ENCODE results near the gene SULT2B1. TPM values are rescaled to one million over a fixed set of nuclear protein-coding genes. Genes with fewer than 3 reads are reported as not detected.

Gene SULT2B1
- total RNA-seq, 2 donors from 2014 or later: 0.35 to 2.4 TPM

- peak within 1 kb of the TSS; percentile 17 for H3K9ac ChIP-seq (ENCODE audit: extremely low read depth, low read length, poor library complexity, severe bottlenecking)
- peaks cover 30% of the 10 kb centered on the region for H3K4me1 Mint-ChIP-seq
- peaks cover 34% of the 10 kb centered on the region for H3K36me3 Mint-ChIP-seq (ENCODE audit: low read depth)
These were observed 62.7 kb downstream of the SULT2B1 start, which contains the start of gene FAM83E for GRCh38 chr19:48614436-48615230. Gene FAM83E, minus strand, starts transcription at chr19:48615076. Its CDS starts 1,704 bp downstream, at chr19:48613372.

GRCh38 chr19:48615231-48616040 lies 63.5 kb downstream of the SULT2B1 start:
- H3K9me3 Mint-ChIP-seq: no peaks in the 10 kb centered on the region
- no peak for TF ChIP-seq CTCF (conservative IDR thresholded peaks at IDR 0.05)
- H3K27ac ChIP-seq (ENCODE audit: low read depth, low read length): peak overlapping the region; percentile 12
- H3K4me1 ChIP-seq (ENCODE audit: control insufficient read depth, insufficient read depth, low read length): peaks cover 27% of the 10 kb centered on the region
- H3K27me3 ChIP-seq (ENCODE audit: control insufficient read depth, insufficient read depth, low read length, poor library complexity, severe bottlenecking): no peaks in the 10 kb centered on the region
- H3K36me3 Mint-ChIP-seq (ENCODE audit: low read depth): peaks cover 34% of the 10 kb centered on the region
- no peak overlapping the region for H3K4me3 ChIP-seq (ENCODE audit: low read length)
- peak overlapping the region; percentile 17 for H3K9ac ChIP-seq (ENCODE audit: extremely low read depth, low read length, poor library complexity, severe bottlenecking)
- H3K36me3 ChIP-seq (ENCODE audit: control insufficient read depth, insufficient read depth, low read length): peaks cover 33% of the 10 kb centered on the region
- peak overlapping the region; percentile 97 for H3K27ac Mint-ChIP-seq
- H3K9me3 ChIP-seq (ENCODE audit: control insufficient read depth, low read length): no peaks in the 10 kb centered on the region
- peak; percentile 69 for DNase-seq
- H3K4me3 Mint-ChIP-seq: peak overlapping the region; percentile 99
- 89 to 94% methylated on average over 9 to 18 of the region's 19 CpGs for WGBS, 2 experiments (ENCODE audit: insufficient coverage in 1 of 2, insufficient read length in 1 of 2)
- H3K4me1 Mint-ChIP-seq: peaks cover 33% of the 10 kb centered on the region
- no peaks in the 10 kb centered on the region for H3K27me3 Mint-ChIP-seq (ENCODE audit: insufficient read depth)

More at GRCh38 chr19:48614436-48615230, 62.7 kb downstream of the SULT2B1 start, which contains the start of gene FAM83E:
- H3K4me3 Mint-ChIP-seq: peak within 1 kb of the TSS; percentile 99
- peak within 1 kb of the TSS; percentile 97 for H3K27ac Mint-ChIP-seq
- TF ChIP-seq CTCF (conservative IDR thresholded peaks at IDR 0.05): no peak
- Histone ChIP-seq H3K4me3 (ENCODE audit: low read length) (no peak within 1 kb of the TSS), H3K4me1 (ENCODE audit: control insufficient read depth, insufficient read depth, low read length) (peaks cover 27% of the 10 kb centered on the region), H3K36me3 (ENCODE audit: control insufficient read depth, insufficient read depth, low read length) (peaks cover 33% of the 10 kb centered on the region), H3K9me3 (ENCODE audit: control insufficient read depth, low read length) (no peaks in the 10 kb centered on the region), H3K27ac (ENCODE audit: low read depth, low read length) (peak within 1 kb of the TSS; percentile 57), H3K27me3 (ENCODE audit: control insufficient read depth, insufficient read depth, low read length, poor library complexity, severe bottlenecking) (no peaks in the 10 kb centered on the region)
- DNase-seq: peak; percentile 91
- H3K27me3 Mint-ChIP-seq (ENCODE audit: insufficient read depth): no peaks in the 10 kb centered on the region
- no peaks in the 10 kb centered on the region for H3K9me3 Mint-ChIP-seq
- WGBS, 2 experiments (ENCODE audit: insufficient coverage in 1 of 2, insufficient read length in 1 of 2): 42 to 54% methylated on average over 13 to 31 of the region's 31 CpGs

GRCh38 chr19:48616041-48616436 lies 64.1 kb downstream of the SULT2B1 start:
- H3K27ac ChIP-seq (ENCODE audit: low read depth, low read length): no peak overlapping the region
- WGBS, 2 experiments (ENCODE audit: insufficient coverage in 1 of 2, insufficient read length in 1 of 2): 85 to 94% methylated on average over 10 to 16 of the region's 16 CpGs

More at GRCh38 chr19:48616041-48616436, 64.1 kb downstream of the SULT2B1 start:
- Mint-ChIP-seq H3K9me3 (no peaks in the 10 kb centered on the region), H3K27ac (peak overlapping the region; percentile 97), H3K27me3 (ENCODE audit: insufficient read depth) (no peaks in the 10 kb centered on the region), H3K36me3 (ENCODE audit: low read depth) (peaks cover 34% of the 10 kb centered on the region), H3K4me1 (peaks cover 33% of the 10 kb centered on the region), H3K4me3 (peak overlapping the region; percentile 99)
- no peak for TF ChIP-seq CTCF (conservative IDR thresholded peaks at IDR 0.05)
- DNase-seq: no peak
- Histone ChIP-seq H3K4me3 (ENCODE audit: low read length) (peak overlapping the region; percentile 100), H3K9me3 (ENCODE audit: control insufficient read depth, low read length) (no peaks in the 10 kb centered on the region), H3K36me3 (ENCODE audit: control insufficient read depth, insufficient read depth, low read length) (peaks cover 33% of the 10 kb centered on the region), H3K9ac (ENCODE audit: extremely low read depth, low read length, poor library complexity, severe bottlenecking) (peak overlapping the region; percentile 15), H3K27me3 (ENCODE audit: control insufficient read depth, insufficient read depth, low read length, poor library complexity, severe bottlenecking) (no peaks in the 10 kb centered on the region), H3K4me1 (ENCODE audit: control insufficient read depth, insufficient read depth, low read length) (peaks cover 27% of the 10 kb centered on the region)
